CD4-positive, alpha-beta memory T cell (primary cell): Measurements from ENCODE around the gene ANKRD24. TPM values are rescaled to one million over a fixed set of nuclear protein-coding genes. Genes with fewer than 3 reads are reported as not detected.
"Not testable (repeated sequence)": the region's sequence is repeated elsewhere in the genome, so short reads cannot be mapped to it uniquely, and the experiment has no call there.

Experiments used
- CTCF ChIA-PET: fragments of 350-600 bp; sonication (Branson Sonifier 250); formaldehyde crosslinking; loops from one replicate; lab custom pipeline; 2021; ENCODE audit warnings: inconsistent platforms; ENCODE audit not compliant: partially characterized antibody; lab: Charles Lee
- POLR2A ChIA-PET: fragments of 350-600 bp; sonication (Branson Sonifier 250); formaldehyde crosslinking; loops from one replicate; lab custom pipeline; 2021; ENCODE audit not compliant: partially characterized antibody; lab: Charles Lee
- DNase-seq, 5 donors: peaks; one replicate each; pipeline versions ENCODE4 v3.0.0 to v3.0.0-alpha.2; 2020 to 2022; ENCODE audit warnings: mixed read lengths in 1 of 5
- H3K27ac ChIP-seq: one replicate; pipeline ENCODE4 v1.7.0; 2013; ENCODE audit warnings: low read depth, low read length
- H3K27me3 ChIP-seq: 2 replicates; pipeline ENCODE4 v1.7.0; 2013; ENCODE audit warnings: mild to moderate bottlenecking, low read length, moderate library complexity; ENCODE audit not compliant: insufficient read depth
- H3K36me3 ChIP-seq: 2 replicates; pipeline ENCODE4 v1.7.0; 2013; ENCODE audit warnings: mild to moderate bottlenecking, low read length, moderate library complexity; ENCODE audit not compliant: insufficient read depth
- H3K4me1 ChIP-seq: 2 replicates; pipeline ENCODE4 v1.7.0; 2013; ENCODE audit warnings: mild to moderate bottlenecking, low read length, moderate library complexity; ENCODE audit not compliant: insufficient read depth
- H3K4me3 ChIP-seq, 2 donors: one replicate each; pipeline ENCODE4 v1.7.0; 2013; ENCODE audit warnings: low read length in 2 of 2, mild to moderate bottlenecking in 1 of 2
- H3K9me3 ChIP-seq, 2 donors: one replicate each; pipeline ENCODE4 v1.7.0; 2013; ENCODE audit warnings: low read length in 2 of 2, control low read depth in 1 of 2; ENCODE audit not compliant: control insufficient read depth in 1 of 2
- H3K27ac Mint-ChIP-seq, 7 donors: one replicate each; pipeline ENCODE4 v1.8.0; 2020 to 2021; ENCODE audit warnings: mixed read lengths in 7 of 7, mild to moderate bottlenecking in 6 of 7, inconsistent platforms in 3 of 7, moderate library complexity in 3 of 7
- H3K27me3 Mint-ChIP-seq, 2 donors: one replicate each; pipeline ENCODE4 v1.8.0; 2020 to 2021; ENCODE audit warnings: mixed read lengths in 2 of 2
- H3K36me3 Mint-ChIP-seq, 2 donors: one replicate each; pipeline ENCODE4 v1.8.0; 2020 to 2021; ENCODE audit warnings: mixed read lengths in 2 of 2, inconsistent platforms in 1 of 2, mild to moderate bottlenecking in 1 of 2
- H3K4me1 Mint-ChIP-seq, 4 donors: one replicate each; pipeline ENCODE4 v1.8.0; 2020 to 2021; ENCODE audit warnings: mixed read lengths in 4 of 4, mild to moderate bottlenecking in 1 of 4
- H3K4me3 Mint-ChIP-seq, 8 donors: one replicate each; pipeline ENCODE4 v1.8.0; 2020 to 2021; ENCODE audit warnings: mixed read lengths in 8 of 8, mild to moderate bottlenecking in 7 of 8, moderate library complexity in 6 of 8, inconsistent platforms in 3 of 8
- H3K9me3 Mint-ChIP-seq, 8 donors: one replicate each; pipeline ENCODE4 v1.8.0; 2020 to 2021; ENCODE audit warnings: mixed read lengths in 8 of 8, mild to moderate bottlenecking in 5 of 8, inconsistent platforms in 3 of 8, moderate library complexity in 1 of 8
- intact Hi-C: fragments of 100-400 bp; cut with micrococcal nuclease; formaldehyde crosslinking; loops from one replicate; pipeline ENCODE4 v1.15.1; 2023
- polyA plus RNA-seq, 2 donors: library from polyadenylated mRNA; unstranded; fragments of 300-500 nt; fragmentation: Illumina TruSeq; gene quantifications; one replicate each; pipeline ENCODE4 v1.2.3, GENCODE V29; 2021
- total RNA-seq, 2 experiments: library from RNA; stranded (reverse); gene quantifications; one replicate each; pipeline ENCODE4 v1.2.3, GENCODE V29; 2021

Gene ANKRD24
- total and polyA plus RNA-seq, 4 experiments from 2014 or later = 0.20 to 2.9 (median 1.9) TPM; not detected in 1

- ChIA-PET POLR2A (no interaction called here), CTCF (interaction anchor here (1.5 kb wide), 1 partner anchor 15 kb away, joined by 5 read pairs; no protein-coding TSS in a partner anchor)
- Mint-ChIP-seq H3K27me3 (no peaks in the 10 kb centered on the region), H3K27ac (no peak overlapping the region), H3K9me3 (no peaks in the 10 kb centered on the region), H3K4me3 (no peak overlapping the region), H3K36me3 (no peaks in the 10 kb centered on the region), H3K4me1 (peaks cover 2 to 14% (median 7%) of the 10 kb centered on the region in 4 donors)
- Histone ChIP-seq H3K4me3 (no peak overlapping the region), H3K4me1 (peaks cover 9% of the 10 kb centered on the region), H3K27ac (no peak overlapping the region), H3K27me3 (no peaks in the 10 kb centered on the region), H3K36me3 (no peaks in the 10 kb centered on the region), H3K9me3 (no peaks in the 10 kb centered on the region)
- intact Hi-C loops = no loop called here
- DNase-seq = no peak
Observed at GRCh38 chr19:4154571-4155312, 27.7 kb upstream of the ANKRD24 start.

GRCh38 chr19:4157164-4157563 is 25.3 kb upstream of the ANKRD24 start:
- H3K27ac Mint-ChIP-seq = peak overlapping the region in 1 of 7 donors; percentile 50
- no peaks in the 10 kb centered on the region for H3K9me3 Mint-ChIP-seq
- no peaks in the 10 kb centered on the region for H3K36me3 Mint-ChIP-seq
- peaks cover 0 to 3% of the 10 kb centered on the region in 2 donors for H3K27me3 Mint-ChIP-seq
- H3K4me1 ChIP-seq = peaks cover 9% of the 10 kb centered on the region
- DNase-seq = no peak
- H3K27ac ChIP-seq = no peak overlapping the region
- H3K27me3 ChIP-seq = no peaks in the 10 kb centered on the region
- no peaks in the 10 kb centered on the region for H3K9me3 ChIP-seq
- ChIA-PET POLR2A (no interaction called here), CTCF (interaction anchor here (0.7 to 1.9 kb wide), 2 partner anchors 17 to 36 kb away, joined by 3 to 5 read pairs; no protein-coding TSS in a partner anchor)
- H3K4me3 Mint-ChIP-seq = no peak overlapping the region
- no peak overlapping the region for H3K4me3 ChIP-seq
- intact Hi-C loops = no loop called here
- H3K36me3 ChIP-seq = no peaks in the 10 kb centered on the region
- H3K4me1 Mint-ChIP-seq = peaks cover 2 to 14% (median 7%) of the 10 kb centered on the region in 4 donors

- H3K4me3 ChIP-seq, H3K36me3 Mint-ChIP-seq, H3K9me3 Mint-ChIP-seq, H3K27me3 ChIP-seq, H3K36me3 ChIP-seq, DNase-seq, H3K27ac Mint-ChIP-seq, POLR2A ChIA-PET, H3K4me1 ChIP-seq, H3K4me3 Mint-ChIP-seq, H3K9me3 ChIP-seq, H3K27ac ChIP-seq, H3K4me1 Mint-ChIP-seq, intact Hi-C loops, H3K27me3 Mint-ChIP-seq: not testable (repeated sequence)
- CTCF ChIA-PET = interaction anchor here (0.7 to 1.9 kb wide), 2 partner anchors 18 to 35 kb away, joined by 3 to 5 read pairs; no protein-coding TSS in a partner anchor
Observed at GRCh38 chr19:4157971-4158370, 24.5 kb upstream of the ANKRD24 start.

- intact Hi-C loops = no loop called here
- POLR2A ChIA-PET = no interaction called here
- no peak overlapping the region for H3K4me3 ChIP-seq
- H3K27ac ChIP-seq = no peak overlapping the region
- Mint-ChIP-seq H3K4me1 (no peaks in the 10 kb centered on the region), H3K4me3 (no peak overlapping the region), H3K9me3 (no peaks in the 10 kb centered on the region), H3K36me3 (no peaks in the 10 kb centered on the region), H3K27ac (no peak overlapping the region), H3K27me3 (peaks cover 2 to 6% of the 10 kb centered on the region in 2 donors)
- no peaks in the 10 kb centered on the region for H3K4me1 ChIP-seq
- H3K27me3 ChIP-seq = no peaks in the 10 kb centered on the region
- CTCF ChIA-PET = interaction anchor here (1.1 kb wide), 1 partner anchor 21 kb away, joined by 6 read pairs; no protein-coding TSS in a partner anchor
- DNase-seq = no peak
- H3K36me3 ChIP-seq = no peaks in the 10 kb centered on the region
- no peaks in the 10 kb centered on the region for H3K9me3 ChIP-seq
Observed at GRCh38 chr19:4161415-4162077, 20.9 kb upstream of the ANKRD24 start.

GRCh38 chr19:4164262-4164661 is 18.2 kb upstream of the ANKRD24 start:
- H3K4me3 Mint-ChIP-seq = no peak overlapping the region
- Histone ChIP-seq H3K36me3 (no peaks in the 10 kb centered on the region), H3K27ac (no peak overlapping the region), H3K27me3 (no peaks in the 10 kb centered on the region), H3K4me3 (no peak overlapping the region), H3K9me3 (no peaks in the 10 kb centered on the region), H3K4me1 (no peaks in the 10 kb centered on the region)
- H3K27me3 Mint-ChIP-seq = peaks cover 5 to 11% of the 10 kb centered on the region in 2 donors
- DNase-seq = no peak
- no peak overlapping the region for H3K27ac Mint-ChIP-seq
- no peaks in the 10 kb centered on the region for H3K36me3 Mint-ChIP-seq
- POLR2A ChIA-PET = no interaction called here
- no peaks in the 10 kb centered on the region for H3K4me1 Mint-ChIP-seq
- H3K9me3 Mint-ChIP-seq = no peaks in the 10 kb centered on the region
- intact Hi-C loops = no loop called here
- CTCF ChIA-PET = no interaction called here

GRCh38 chr19:4171676-4172075 is 10.8 kb upstream of the ANKRD24 start:
- peaks cover 0 to 6% of the 10 kb centered on the region in 2 donors for H3K36me3 Mint-ChIP-seq
- no peaks in the 10 kb centered on the region for H3K36me3 ChIP-seq
- POLR2A ChIA-PET = no interaction called here
- no peak overlapping the region for H3K4me3 ChIP-seq
- no peaks in the 10 kb centered on the region for H3K27me3 ChIP-seq
- H3K9me3 Mint-ChIP-seq = peaks cover 0 to 2% (median 0%) of the 10 kb centered on the region in 8 donors
- no peak overlapping the region for H3K27ac Mint-ChIP-seq
- CTCF ChIA-PET = interaction anchor here (0.6 kb wide), 1 partner anchor 31 kb away, joined by 3 read pairs; no protein-coding TSS in a partner anchor
- H3K4me1 ChIP-seq = no peaks in the 10 kb centered on the region
- no peak overlapping the region for H3K27ac ChIP-seq
- H3K27me3 Mint-ChIP-seq = peaks cover 3 to 7% of the 10 kb centered on the region in 2 donors
- H3K9me3 ChIP-seq = no peaks in the 10 kb centered on the region
- peaks cover 0 to 9% (median 2%) of the 10 kb centered on the region in 4 donors for H3K4me1 Mint-ChIP-seq
- no peak for DNase-seq
- no peak overlapping the region for H3K4me3 Mint-ChIP-seq
- intact Hi-C loops = no loop called here

GRCh38 chr19:4172861-4173473 is 9.5 kb upstream of the ANKRD24 start:
- intact Hi-C loops = no loop called here
- Histone ChIP-seq H3K36me3 (no peaks in the 10 kb centered on the region), H3K27me3 (no peaks in the 10 kb centered on the region), H3K4me3 (no peak overlapping the region), H3K9me3 (no peaks in the 10 kb centered on the region), H3K4me1 (no peaks in the 10 kb centered on the region), H3K27ac (no peak overlapping the region)
- peaks cover 0 to 2% (median 0%) of the 10 kb centered on the region in 8 donors for H3K9me3 Mint-ChIP-seq
- DNase-seq = peak; percentile 66 to 73 (median 71)
- CTCF ChIA-PET = no interaction called here
- peaks cover 3% of the 10 kb centered on the region in 2 donors for H3K27me3 Mint-ChIP-seq
- POLR2A ChIA-PET = no interaction called here
- peaks cover 0 to 9% (median 2%) of the 10 kb centered on the region in 4 donors for H3K4me1 Mint-ChIP-seq
- peaks cover 4 to 10% of the 10 kb centered on the region in 2 donors for H3K36me3 Mint-ChIP-seq
- H3K27ac Mint-ChIP-seq = peak overlapping the region in 1 of 7 donors; percentile 35
- H3K4me3 Mint-ChIP-seq = peak overlapping the region in 2 of 8 donors; percentile 20 to 31
